Transverse colon (tissue), 4 donors: Measurements from ENCODE around the gene PRKG1. TPM values are rescaled to one million over a fixed set of nuclear protein-coding genes. Genes with fewer than 3 reads are reported as not detected.

Experiments used
- DNase-seq: peaks from one replicate; pipeline ENCODE4 v3.0.0-alpha.2; 2019
- H3K27ac ChIP-seq, 4 donors: fragments of 200-600 bp; sonication (generic); 2 replicates each; pipeline ENCODE4 v1.5.1; 2016 to 2018; ENCODE audit warnings: inconsistent platforms in 4 of 4
- H3K27me3 ChIP-seq: fragments of 200-600 bp; sonication (generic); 2 replicates; pipeline ENCODE4 v1.5.1; 2017; ENCODE audit warnings: inconsistent platforms
- H3K36me3 ChIP-seq, 4 donors: fragments of 200-600 bp; sonication (generic); 2 replicates each; pipeline ENCODE4 v1.5.1; 2017 to 2019; ENCODE audit warnings: inconsistent platforms in 4 of 4
- H3K4me1 ChIP-seq, 4 donors: fragments of 200-600 bp; sonication (generic); 2 replicates each; pipeline ENCODE4 v1.5.1; 2017 to 2020; ENCODE audit warnings: inconsistent platforms in 4 of 4
- H3K4me3 ChIP-seq, 4 donors: fragments of 200-600 bp; sonication (generic); 1 replicate in 1 of 4; 2 replicates in 3 of 4; pipeline versions ENCODE4 v1.5.1 to v1.6.1; 2017 to 2019; ENCODE audit warnings: inconsistent platforms in 4 of 4
- H3K9me3 ChIP-seq, 2 donors: fragments of 200-600 bp; sonication (generic); 2 replicates each; pipeline ENCODE4 v1.5.1; 2017 to 2019; ENCODE audit warnings: inconsistent platforms in 2 of 2
- CTCF ChIP-seq, 5 experiments: fragments of 200-600 bp in 3 of 5; fragments of 450-650 bp in 2 of 5; sonication (generic) in 3 of 5; IDR thresholded peaks; 1 replicate in 2 of 5; 2 replicates in 3 of 5; pipeline ENCODE4 v1.5.1; 2016 to 2017; ENCODE audit warnings: antibody characterized with exemption in 5 of 5, inconsistent platforms in 3 of 5, mild to moderate bottlenecking in 2 of 5, moderate library complexity in 1 of 5
- EP300 ChIP-seq: sonication (generic); formaldehyde crosslinking; IDR thresholded peaks from one replicate; pipeline ENCODE4 v1.6.1; 2017; ENCODE audit warnings: antibody characterized with exemption, low read depth
- POLR2A ChIP-seq: fragments of 450-650 bp; IDR thresholded peaks from one replicate; pipeline ENCODE4 v1.6.1; 2016; ENCODE audit warnings: antibody characterized with exemption, mild to moderate bottlenecking, moderate library complexity
- POLR2AphosphoS5 ChIP-seq, 3 donors: sonication (generic); formaldehyde crosslinking; IDR thresholded peaks; one replicate each; pipeline ENCODE4 v1.6.1; 2016; ENCODE audit warnings: antibody characterized with exemption in 3 of 3
- whole genome bisulfite sequencing, 2 donors: methylation state at CpG; one replicate each; pipeline ENCODE4 v1.1.5; 2018; ENCODE audit warnings: low coverage in 1 of 2; 5-methylcytosine and 5-hydroxymethylcytosine counted together
- in situ Hi-C, 4 donors: fragments of 200-750 bp; cut with MboI; loops; one replicate each; pipeline versions ENCODE4 v1.15.0 to v1.15.1; 2017; ENCODE audit warnings: low sequenced_read_pairs in 3 of 4, low pct_ligation_motif_present in 1 of 4, low pct_unique_long_range_greater_than_20kb in 1 of 4
- intact Hi-C: fragments of 100-400 bp; cut with DNase I; formaldehyde crosslinking; loops from one replicate; pipeline ENCODE4 v1.15.1; 2023; ENCODE audit warnings: low total_unique reads
- total RNA-seq, 4 donors: library from RNA; depleted of rRNA; stranded (reverse); fragments of >200 nt; gene quantifications; one replicate each; pipeline ENCODE4 v1.1.0, GENCODE V29; 2016

PRKG1 gene
- total RNA-seq, 4 donors from 2014 or later, result 17.6 to 30.6 (median 26.9) TPM

- in situ Hi-C loops, result no loop called here
- Histone ChIP-seq H3K4me1 (no peaks in the 10 kb centered on the region), H3K4me3 (no peak overlapping the region), H3K27ac (no peak overlapping the region), H3K27me3 (no peaks in the 10 kb centered on the region), H3K36me3 (no peaks in the 10 kb centered on the region), H3K9me3 (no peaks in the 10 kb centered on the region)
- intact Hi-C loops, result loop anchor here (10.0 kb wide), 1 partner anchor 1903 kb away; no protein-coding TSS in a partner anchor
- 95 to 96% methylated on average over 3 of the region's 3 CpGs for WGBS, 2 donors
- DNase-seq, result no peak
- no peak for TF ChIP-seq CTCF (IDR thresholded peaks at IDR 0.05)
- TF ChIP-seq EP300, result no peak
- TF ChIP-seq POLR2A, result no peak
- no peak for TF ChIP-seq POLR2AphosphoS5 (IDR thresholded peaks at IDR 0.05)
Observed at GRCh38 chr10:51607463-51607835, 533.2 kb downstream of the PRKG1 start.

- Histone ChIP-seq H3K4me1 (no peaks in the 10 kb centered on the region), H3K27me3 (no peaks in the 10 kb centered on the region), H3K36me3 (no peaks in the 10 kb centered on the region), H3K27ac (no peak overlapping the region), H3K4me3 (no peak overlapping the region), H3K9me3 (no peaks in the 10 kb centered on the region)
- no peak for TF ChIP-seq POLR2AphosphoS5 (IDR thresholded peaks at IDR 0.05)
- TF ChIP-seq POLR2A, result no peak
- no peak for TF ChIP-seq CTCF (IDR thresholded peaks at IDR 0.05)
- no peak for TF ChIP-seq EP300
- intact Hi-C loops, result loop anchor here (10.0 kb wide), 1 partner anchor 1903 kb away; no protein-coding TSS in a partner anchor
- in situ Hi-C loops, result no loop called here
- DNase-seq, result no peak
- WGBS, 2 donors, result 45 to 59% methylated on average over 2 of the region's 2 CpGs
Observed at GRCh38 chr10:51608211-51608610, 533.9 kb downstream of the PRKG1 start.

GRCh38 chr10:51615764-51616298 lies 541.5 kb downstream of the PRKG1 start:
- Histone ChIP-seq H3K27ac (no peak overlapping the region), H3K9me3 (peaks cover 0 to 9% of the 10 kb centered on the region in 2 donors), H3K27me3 (no peaks in the 10 kb centered on the region), H3K4me1 (no peaks in the 10 kb centered on the region), H3K36me3 (no peaks in the 10 kb centered on the region), H3K4me3 (no peak overlapping the region)
- 85 to 86% methylated on average over 3 of the region's 3 CpGs for WGBS, 2 donors
- intact Hi-C loops (no loop called here), in situ Hi-C loops (no loop called here)
- no peak for TF ChIP-seq POLR2AphosphoS5 (IDR thresholded peaks at IDR 0.05)
- TF ChIP-seq EP300, result no peak
- TF ChIP-seq CTCF (IDR thresholded peaks at IDR 0.05), result no peak
- DNase-seq, result no peak

- H3K9me3 ChIP-seq, result peaks cover 0 to 9% of the 10 kb centered on the region in 2 donors
- no peaks in the 10 kb centered on the region for H3K27me3 ChIP-seq
- no peak overlapping the region for H3K4me3 ChIP-seq
- no peak overlapping the region for H3K27ac ChIP-seq
- intact Hi-C loops (no loop called here), in situ Hi-C loops (no loop called here)
- DNase-seq, result no peak
- WGBS, 2 donors, result 61 to 76% methylated on average over 4 of the region's 4 CpGs
- no peaks in the 10 kb centered on the region for H3K4me1 ChIP-seq
- TF ChIP-seq EP300, result no peak
- no peak for TF ChIP-seq POLR2A
- no peak for TF ChIP-seq CTCF (IDR thresholded peaks at IDR 0.05)
- TF ChIP-seq POLR2AphosphoS5 (IDR thresholded peaks at IDR 0.05), result no peak
- H3K36me3 ChIP-seq, result no peaks in the 10 kb centered on the region
Observed at GRCh38 chr10:51617576-51618235, 543.4 kb downstream of the PRKG1 start.
